Right lung (tissue), 5 donors: ENCODE data around the gene FLNB. TPM values are rescaled to one million over a fixed set of nuclear protein-coding genes. Genes with fewer than 3 reads are reported as not detected.
A peak's percentile ranks its signal among the peaks of the same experiment; 100 is the strongest.

Experiments
- DNase-seq, 2 donors: peaks; one replicate each; pipeline ENCODE4 v3.0.0-alpha.2; 2013
- polyA plus RNA-seq, 5 donors: library from polyadenylated mRNA; unstranded; fragments of 120-200 nt; gene quantifications; one replicate each; pipeline versions ENCODE4 v1.2.1 to v1.2.3, GENCODE V29; 2013; ENCODE audit warnings: inconsistent platforms in 1 of 5, low replicate concordance in 1 of 5; ENCODE audit not compliant: insufficient read length in 5 of 5, insufficient read depth in 1 of 5

The FLNB gene
- polyA plus RNA-seq, 5 donors = 80.3 to 103 (median 83.0) TPM

DNA sequence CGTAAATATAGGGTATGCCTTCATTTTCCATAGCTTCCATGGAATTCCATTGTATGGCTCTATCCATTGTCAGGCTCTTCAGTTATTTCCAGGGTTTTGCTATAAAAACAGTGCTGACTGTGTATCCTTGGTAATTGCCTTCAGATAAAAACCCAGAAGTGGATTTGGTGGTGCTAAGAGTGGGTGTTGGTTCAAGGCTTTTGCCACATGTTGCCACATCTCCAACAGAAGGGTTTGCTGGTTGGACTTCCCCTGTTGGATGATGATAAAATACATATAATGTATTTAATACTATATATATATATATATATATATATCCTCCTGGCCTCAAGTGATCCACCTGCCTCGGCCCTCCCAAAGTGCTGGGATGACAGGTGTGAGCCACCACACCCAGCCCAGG lies 97.8 kb downstream of the FLNB start:
- no peak for DNase-seq

DNA sequence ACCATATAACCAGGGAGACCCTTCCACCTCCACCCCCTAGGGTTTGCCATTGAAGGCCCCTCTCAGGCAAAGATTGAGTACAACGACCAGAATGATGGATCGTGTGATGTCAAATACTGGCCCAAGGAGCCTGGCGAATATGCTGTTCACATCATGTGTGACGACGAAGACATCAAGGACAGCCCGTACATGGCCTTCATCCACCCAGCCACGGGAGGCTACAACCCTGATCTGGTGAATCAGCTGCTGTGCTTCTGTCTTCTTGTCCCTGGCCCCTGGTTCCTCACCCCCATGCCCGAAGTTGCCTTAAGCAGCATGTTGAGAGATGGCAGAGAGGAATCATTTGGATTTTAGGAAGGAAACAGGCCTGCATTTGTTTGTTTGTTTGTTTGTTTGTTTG lies 98.4 kb downstream of the FLNB start:
- DNase-seq = no peak

DNA sequence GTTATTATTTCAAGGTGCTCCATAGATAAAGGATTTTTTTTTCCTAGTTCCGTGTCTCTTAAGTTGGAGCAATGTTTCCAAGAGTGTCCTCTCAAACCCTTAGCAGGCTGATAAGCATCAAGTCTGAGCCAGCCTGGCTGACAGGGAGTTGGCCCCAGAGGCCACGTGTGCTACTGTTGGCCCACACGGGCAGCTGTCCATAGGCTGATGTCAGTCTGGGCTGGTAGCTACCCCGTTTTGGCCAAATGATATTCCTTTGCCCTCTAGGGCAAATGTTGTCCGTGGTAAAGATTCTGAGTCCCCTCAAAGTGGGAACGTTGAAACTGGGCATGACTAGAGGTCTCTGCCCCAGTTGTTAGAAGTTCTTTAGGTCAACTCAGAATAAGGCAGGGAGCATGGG lies 99.4 kb downstream of the FLNB start:
- no peak for DNase-seq

DNA sequence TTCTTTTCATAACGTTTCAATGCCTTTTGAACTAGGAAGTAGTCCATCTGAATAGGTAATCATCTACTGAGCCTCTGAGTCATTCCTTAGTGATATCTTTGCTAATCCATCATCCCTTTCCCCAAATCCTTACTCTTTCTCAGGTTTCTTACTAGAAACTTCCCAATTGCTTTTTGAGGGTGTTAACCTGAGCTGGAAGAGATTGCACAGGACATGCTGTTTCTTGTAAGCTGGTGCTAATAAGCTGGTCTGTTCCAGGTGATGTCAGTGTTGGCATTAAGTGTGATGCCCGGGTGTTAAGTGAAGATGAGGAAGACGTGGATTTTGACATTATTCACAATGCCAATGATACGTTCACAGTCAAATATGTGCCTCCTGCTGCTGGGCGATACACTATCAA lies 101.5 kb downstream of the FLNB start:
- DNase-seq = no peak

DNA sequence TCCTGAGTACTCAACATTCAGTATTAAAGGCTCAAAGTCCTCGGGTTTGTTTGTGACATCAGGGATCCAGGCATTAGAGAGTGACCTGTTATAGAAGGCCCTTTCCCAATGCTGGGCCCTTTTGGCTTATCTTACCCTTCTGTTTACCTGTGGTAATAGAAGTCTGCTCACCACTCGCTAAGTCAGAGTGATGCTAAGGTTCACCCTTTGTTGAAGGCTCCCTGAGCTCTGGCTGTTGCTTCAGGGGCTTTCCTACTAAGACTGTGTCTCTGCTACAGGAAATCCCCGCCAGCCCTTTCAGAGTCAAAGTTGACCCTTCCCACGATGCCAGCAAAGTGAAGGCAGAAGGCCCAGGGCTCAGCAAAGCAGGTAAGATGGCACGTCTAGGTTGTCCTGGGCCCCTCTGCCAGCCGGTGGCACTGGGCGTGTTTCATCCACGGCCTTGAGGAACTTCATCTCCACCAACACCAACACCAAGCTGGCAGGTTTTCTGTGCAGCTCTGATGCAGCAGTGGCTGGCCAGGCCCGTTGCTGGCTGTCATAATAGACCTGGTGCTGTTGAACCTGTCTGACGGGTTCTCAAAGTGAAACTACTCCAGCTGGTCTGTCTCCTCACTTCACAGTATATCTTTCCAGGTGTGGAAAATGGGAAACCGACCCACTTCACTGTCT lies 103.4 kb downstream of the FLNB start:
- DNase-seq = peak; percentile 60 to 63

DNA sequence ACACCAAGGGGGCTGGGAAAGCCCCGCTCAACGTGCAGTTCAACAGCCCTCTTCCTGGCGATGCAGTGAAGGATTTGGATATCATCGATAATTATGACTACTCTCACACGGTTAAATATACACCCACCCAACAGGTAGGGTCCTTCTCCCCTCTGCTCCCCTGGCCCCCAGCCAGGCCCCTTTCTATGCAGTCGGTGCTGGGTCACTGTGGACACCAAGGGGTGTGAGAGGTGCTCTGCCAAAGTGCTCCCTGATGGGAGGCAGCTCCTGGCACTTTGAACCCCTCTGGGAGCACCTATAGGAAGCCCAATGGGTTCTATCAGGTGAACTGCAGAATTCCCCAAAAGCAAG lies 103.9 kb downstream of the FLNB start:
- no peak for DNase-seq

DNA sequence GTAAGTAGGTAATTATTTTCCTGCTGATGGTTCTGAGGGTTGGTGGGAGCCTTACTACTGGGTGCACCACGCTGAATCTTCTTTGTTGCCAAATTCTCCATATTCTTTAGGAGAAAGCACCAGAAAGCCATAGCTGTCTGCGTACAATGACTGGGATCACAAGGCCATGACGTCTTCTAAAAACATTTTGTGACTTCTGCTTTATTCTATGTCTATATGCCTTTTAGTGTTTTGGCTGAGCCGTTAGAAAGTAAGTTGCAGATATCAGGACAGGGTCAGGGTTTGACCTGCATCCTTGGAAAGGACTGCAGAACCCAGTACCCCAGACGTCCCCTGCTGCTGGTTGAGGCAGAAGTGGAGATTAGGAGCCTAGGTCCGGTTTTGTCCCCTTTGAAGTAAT lies 107.0 kb downstream of the FLNB start:
- DNase-seq = no peak

DNA sequence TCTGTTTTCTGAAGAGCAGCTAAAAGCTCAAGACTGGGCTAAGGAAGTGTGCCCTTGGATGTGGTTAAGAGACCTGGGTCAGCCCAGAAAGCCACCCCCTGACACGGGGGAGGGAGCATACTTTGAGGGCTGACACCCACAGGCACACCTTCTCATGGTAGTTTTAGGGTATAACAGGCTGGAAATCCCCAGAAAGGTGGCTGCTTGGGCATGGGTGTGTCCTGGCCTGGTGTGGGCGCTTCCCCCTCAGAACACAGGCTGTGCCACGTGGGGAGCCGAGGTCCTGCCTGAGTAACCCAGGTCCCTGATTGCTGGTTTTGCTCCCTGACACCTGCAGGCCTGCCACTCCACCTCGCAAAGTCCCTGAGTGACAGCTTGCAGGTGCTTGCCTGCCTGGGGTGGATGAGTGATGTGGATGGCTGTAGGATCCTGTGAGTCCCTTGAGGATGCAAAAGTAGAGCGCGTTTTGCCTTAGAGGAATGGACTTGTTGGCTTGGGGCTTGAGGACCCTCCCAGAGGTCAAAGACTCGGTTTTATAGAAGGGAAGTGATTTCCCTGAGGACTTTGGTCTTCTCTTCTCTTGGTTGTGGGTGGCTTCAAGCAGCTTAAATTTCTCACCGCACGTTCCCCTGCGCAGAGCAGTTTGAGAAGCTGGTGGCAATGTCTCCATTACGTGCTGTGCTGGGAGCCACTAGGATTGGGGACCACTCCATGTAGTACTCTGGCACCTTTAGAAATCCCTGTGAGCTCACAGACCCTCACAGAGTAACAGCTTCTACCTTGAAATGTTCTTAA lies 108.1 kb downstream of the FLNB start:
- DNase-seq = no peak

DNA sequence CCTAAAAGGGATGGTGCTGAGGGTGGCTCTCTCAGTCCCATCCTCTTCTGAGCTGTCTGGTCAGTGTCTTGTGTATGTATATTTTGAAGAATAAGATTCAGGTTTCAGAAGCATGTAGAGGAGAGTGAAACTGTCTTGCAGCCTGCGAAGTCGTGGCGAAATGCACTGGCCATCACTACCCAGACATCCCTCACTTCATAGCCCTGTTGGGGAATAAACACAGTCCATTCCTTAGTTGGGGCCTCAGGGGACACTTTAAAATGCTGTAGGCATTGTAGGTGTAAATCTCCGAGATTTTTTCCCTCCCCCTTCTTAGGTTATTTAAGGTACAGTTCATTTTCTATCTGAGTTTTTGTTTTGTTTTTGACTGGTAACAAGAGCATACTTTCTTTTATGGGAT lies 108.8 kb downstream of the FLNB start:
- no peak for DNase-seq

DNA sequence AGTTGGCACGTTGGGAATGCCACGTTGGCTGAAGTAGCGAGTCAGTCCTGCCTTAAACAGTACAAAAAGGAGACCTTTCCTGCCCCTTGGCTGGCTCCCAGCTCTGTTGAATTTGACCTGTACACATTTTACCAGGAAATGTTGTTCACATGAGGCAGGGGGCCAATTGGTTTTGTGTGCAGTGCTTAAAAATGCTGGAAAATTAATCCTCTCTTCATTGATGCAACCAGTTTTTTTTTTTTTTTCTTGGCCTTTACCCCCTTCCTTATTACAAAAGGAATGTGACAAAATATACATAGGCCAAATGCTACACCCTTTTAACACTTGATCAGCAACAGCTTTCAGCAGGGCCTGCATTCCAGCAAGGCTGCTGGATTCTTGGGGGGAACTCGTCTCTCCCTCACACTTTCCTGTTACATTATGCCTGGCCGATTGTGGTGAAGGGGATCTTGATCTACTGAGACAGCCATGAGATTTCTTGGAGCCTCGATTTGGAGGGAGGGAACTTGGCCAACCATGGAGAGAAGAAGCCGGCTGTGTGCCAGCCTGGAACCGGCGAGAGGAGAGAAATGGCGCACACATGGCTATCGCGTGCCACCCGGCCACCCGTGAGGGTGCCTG lies 109.4 kb downstream of the FLNB start:
- DNase-seq = peak; percentile 63 to 66

DNA sequence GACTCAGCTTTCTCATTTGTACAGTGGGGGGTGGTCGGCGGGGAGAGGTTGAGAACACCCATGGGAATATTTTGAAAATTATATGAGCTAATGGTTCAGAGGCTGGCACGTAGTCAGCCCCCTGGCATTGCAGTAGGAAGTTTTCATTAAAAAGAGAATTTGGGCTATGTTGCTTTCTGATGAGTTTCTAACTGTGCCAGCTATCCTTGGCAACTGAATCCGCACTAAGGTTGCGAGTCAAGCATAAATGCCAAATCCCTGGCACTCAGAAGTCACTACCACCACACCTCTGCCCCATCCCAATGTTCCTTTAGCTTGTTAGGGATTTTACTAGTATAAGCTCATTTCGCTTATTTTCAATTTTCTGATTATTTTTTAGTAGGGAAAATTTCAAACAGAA lies 111.0 kb downstream of the FLNB start:
- DNase-seq = no peak

DNA sequence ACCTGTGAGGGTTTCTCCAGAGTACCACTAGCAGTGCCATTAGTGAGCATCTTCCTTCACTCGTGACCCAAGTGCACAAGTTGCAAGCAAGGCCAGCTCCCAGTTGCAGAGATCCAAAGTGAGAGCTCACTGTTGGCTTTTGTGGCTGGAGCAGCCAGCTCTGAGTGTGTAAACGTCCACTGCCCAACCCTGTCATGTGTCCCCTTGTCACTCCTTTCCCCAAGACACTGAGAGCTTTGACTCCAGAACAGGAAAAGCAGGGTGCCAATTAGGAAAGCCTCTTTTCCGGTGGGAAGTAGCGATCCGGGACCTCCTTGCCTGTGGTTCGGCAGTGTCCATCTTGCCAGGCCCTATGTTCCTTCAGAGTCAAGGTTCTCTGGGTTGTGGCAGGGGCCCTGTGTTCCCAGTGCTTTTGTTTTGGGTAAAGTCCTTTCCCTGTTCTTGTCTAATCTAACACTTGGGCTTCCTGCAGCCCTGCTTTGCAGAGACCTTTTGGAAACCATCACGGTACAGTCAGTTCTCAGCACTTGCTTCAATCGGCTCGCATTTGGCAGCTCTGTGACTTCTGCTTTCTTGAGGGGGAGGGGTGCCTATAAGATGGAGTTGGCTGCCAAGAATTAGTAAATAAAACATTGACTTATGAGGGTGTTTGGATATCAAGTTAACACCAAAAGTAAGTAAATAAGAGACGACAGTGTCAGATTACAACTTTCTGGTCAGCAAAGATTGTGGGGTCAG lies 112.0 kb downstream of the FLNB start:
- peak; percentile 68 to 74 for DNase-seq

DNA sequence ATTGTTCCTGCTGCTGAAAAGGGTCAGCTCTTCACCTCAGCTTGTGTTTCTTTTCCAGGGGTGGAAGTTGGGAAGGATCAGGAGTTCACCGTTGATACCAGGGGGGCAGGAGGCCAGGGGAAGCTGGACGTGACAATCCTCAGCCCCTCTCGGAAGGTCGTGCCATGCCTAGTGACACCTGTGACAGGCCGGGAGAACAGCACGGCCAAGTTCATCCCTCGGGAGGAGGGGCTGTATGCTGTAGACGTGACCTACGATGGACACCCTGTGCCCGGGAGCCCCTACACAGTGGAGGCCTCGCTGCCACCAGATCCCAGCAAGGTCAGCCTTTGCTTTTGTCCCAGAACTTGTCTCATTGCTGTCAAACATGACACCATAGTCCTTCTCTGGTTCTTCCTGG lies 113.0 kb downstream of the FLNB start:
- no peak for DNase-seq

DNA sequence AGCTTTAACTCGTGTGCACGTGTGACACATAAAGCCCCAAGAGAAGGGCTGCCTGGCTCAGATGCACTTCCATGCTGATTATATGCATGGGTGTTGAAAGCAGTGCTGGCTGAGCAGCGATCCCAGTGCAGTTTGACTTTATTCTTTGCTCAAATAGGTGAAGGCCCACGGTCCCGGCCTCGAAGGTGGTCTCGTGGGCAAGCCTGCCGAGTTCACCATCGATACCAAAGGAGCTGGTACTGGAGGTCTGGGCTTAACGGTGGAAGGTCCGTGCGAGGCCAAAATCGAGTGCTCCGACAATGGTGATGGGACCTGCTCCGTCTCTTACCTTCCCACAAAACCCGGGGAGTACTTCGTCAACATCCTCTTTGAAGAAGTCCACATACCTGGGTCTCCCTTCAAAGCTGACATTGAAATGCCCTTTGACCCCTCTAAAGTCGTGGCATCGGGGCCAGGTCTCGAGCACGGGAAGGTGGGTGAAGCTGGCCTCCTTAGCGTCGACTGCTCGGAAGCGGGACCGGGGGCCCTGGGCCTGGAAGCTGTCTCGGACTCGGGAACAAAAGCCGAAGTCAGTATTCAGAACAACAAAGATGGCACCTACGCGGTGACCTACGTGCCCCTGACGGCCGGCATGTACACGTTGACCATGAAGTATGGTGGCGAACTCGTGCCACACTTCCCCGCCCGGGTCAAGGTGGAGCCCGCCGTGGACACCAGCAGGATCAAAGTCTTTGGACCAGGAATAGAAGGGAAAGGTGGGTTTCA lies 114.9 kb downstream of the FLNB start:
- no peak for DNase-seq

DNA sequence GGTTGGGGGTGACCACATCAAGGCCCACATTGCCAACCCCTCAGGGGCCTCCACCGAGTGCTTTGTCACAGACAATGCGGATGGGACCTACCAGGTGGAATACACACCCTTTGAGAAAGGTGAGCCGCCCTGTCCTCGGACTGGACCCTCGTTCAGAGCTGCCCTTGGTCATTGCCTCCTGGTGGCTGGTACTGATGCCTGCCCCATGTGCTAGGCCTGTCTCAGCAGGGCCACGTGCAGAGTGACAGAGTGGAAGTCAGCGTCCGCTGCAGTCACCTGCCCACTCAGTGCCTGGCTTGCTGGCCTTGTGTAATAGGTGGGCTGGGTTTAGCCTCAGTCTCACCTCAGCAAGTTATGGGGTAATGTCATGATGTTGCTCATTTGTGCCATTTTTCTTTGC lies 116.2 kb downstream of the FLNB start:
- no peak for DNase-seq

DNA sequence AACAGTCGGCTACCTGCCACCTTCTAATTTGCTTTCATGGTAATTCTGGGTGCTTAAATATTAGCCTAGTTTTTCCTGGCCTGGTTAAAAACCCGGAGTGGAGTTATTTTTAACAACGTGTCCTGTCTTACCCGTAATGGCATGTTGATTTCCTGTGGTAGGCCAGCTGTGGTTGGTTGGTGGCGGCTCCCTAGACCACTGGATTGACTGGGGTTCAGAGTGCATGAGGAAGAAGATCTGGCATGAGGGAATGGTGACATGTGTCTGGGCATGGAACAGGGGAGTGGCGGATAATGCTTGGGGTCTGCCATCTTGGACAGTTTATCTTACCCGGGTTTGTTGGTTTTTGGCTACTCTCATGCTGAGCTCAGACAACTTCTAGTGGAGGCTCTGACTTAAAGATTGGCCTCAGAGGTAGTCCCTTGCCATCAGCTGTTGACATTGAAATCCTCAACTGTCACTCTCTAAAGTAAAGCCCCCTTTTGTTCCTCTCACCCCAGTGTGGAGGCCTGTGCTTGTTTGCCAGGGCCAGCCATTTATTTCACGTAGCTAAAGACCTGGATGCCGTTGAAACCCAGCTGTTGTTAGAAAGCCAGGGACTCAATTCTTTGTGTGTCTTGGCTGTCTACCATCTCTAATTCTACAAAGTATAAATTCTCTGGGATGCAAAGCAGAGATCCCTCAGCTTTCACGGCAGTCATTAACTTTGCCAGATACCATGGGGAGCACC lies 121.0 kb downstream of the FLNB start:
- DNase-seq = no peak

DNA sequence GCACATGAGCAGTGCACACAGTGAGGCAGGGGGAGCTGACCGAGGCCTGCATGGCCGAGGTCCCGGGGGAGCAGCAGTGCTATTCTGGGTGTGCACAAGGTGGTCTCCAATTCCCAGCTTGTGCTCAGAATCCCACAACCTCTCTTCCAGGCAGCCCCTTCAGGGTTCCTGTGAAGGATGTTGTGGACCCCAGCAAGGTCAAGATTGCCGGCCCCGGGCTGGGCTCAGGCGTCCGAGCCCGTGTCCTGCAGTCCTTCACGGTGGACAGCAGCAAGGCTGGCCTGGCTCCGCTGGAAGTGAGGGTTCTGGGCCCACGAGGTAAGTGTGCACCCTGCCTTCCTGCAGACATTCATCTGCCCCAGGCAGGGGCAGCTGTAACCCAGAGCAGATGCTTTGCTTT lies 122.4 kb downstream of the FLNB start:
- no peak for DNase-seq

DNA sequence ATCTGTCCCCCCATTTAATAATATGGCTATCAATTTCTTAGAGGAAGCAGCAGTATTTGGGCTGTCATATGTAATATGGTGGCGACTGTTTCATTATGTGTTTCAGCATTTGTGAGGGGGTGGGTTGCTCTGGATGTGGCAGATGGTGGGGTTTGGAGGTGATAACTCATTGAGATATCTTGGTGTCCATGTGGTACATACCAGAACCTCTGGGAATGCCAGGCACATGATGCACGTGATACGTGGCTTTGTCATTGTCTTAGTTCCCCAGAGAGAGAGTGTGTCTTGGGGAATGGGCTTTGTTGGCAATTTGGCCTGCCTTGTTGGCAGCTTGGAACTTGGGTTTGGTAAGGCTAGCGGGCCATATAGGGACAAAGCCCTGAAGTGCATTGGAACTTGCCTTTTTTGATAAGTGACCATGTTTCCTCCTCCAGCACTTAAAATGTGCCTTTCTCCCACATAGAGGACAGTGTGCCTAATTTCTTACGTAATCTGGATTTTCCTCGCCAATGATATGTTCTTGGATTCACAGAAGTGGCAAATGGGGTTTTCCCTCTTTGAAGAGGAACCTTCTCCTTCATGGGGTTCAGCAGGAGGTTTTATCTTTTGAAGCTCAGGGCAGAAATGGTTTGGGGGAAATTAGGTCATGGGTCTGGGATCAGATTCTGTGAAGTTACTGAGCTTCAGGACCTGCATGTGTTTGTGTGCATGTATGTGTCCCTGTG lies 123.0 kb downstream of the FLNB start:
- no peak for DNase-seq

DNA sequence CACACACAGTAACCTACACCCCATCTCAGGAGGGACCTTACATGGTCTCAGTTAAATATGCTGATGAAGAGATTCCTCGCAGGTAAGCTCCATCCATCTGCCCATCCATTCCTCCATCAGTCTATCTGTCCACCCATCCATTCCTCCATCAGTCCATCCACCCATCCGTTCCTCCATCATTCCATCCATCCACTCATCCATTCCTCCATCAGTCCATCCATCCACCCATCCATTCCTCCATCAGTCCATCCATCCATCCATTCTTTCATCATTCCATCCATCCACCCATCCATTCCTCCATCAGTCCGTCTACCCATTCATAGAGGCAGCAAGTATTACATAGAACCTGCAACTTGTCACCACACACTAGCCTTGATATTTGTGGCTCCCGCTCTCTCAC lies 124.6 kb downstream of the FLNB start:
- DNase-seq = no peak

DNA sequence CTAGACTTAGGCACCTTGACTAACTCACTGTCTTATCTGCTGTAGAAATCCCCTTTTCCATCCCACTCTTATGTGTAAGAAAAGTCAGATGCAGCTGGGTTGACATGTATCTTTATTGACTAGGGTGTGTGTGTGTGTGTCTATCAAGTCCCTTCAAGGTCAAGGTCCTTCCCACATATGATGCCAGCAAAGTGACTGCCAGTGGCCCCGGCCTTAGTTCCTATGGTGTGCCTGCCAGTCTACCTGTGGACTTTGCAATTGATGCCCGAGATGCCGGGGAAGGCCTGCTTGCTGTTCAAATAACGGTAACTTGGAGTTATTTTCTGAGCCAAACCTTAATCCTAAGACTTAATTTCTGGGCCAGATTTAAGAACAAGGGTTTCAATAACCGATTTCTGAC lies 126.2 kb downstream of the FLNB start:
- DNase-seq = no peak
